GM19043 (cell line): ENCODE results near the gene WDR18.

Source experiments
- ATAC-seq: cut with Tn5 transposase; IDR thresholded peaks from one replicate; pipeline ENCODE4 v1.9.1; 2021; ENCODE audit warnings: low read depth; ENCODE audit not compliant: unreplicated experiment

WDR18 gene

GRCh38 chr19:964116-964520 is 20.0 kb upstream of the WDR18 start:
- ATAC-seq, result no peak

GRCh38 chr19:964761-965694 is 19.1 kb upstream of the WDR18 start:
- no peak for ATAC-seq

DNA sequence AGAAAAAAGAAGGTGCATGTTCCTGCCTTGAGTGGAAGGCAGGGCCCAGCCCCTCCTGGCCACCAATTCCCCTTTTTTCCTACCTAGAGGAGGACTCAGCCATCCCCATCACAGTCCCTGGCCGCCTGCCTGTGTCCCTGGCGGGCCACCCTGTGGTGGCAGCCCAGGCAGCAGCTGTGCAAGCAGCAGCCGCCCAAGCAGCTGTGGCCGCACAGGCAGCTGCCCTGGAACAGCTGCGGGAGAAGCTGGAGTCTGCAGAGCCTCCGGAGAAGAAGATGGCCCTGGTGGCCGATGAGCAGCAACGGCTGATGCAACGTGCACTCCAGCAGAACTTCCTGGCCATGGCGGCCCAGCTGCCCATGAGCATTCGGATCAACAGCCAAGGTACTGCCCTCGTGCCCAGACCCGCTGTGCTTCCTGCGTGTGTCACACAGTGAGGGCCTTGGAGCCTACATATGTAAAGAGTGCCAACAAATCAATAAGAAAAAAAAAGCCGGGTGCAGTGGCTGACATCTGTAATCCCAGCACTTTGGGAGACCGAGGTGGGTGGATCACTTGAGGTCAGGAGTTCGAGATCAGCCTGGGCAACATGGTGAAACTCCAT is 17.6 kb upstream of the WDR18 start:
- ATAC-seq, result no peak

DNA sequence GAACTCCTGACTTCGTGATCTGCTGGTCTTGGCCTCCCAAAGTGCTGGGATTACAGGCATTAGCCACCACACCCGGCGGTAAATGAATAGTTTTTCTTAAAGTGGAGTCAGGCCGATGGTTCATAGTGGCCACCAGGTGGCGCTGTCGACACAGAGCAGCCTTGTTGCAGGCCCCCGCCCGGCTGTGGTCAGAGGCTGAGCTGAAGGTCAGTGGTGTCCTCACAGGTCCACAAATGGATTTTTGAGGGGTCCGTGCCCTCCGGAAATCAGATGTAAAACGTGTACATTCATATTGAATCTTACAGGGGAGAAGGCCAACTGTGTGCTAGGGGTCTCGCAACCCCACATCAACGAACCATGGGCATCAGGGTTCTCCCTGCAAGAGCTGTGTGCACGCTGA is 13.4 kb upstream of the WDR18 start:
- ATAC-seq, result no peak

DNA sequence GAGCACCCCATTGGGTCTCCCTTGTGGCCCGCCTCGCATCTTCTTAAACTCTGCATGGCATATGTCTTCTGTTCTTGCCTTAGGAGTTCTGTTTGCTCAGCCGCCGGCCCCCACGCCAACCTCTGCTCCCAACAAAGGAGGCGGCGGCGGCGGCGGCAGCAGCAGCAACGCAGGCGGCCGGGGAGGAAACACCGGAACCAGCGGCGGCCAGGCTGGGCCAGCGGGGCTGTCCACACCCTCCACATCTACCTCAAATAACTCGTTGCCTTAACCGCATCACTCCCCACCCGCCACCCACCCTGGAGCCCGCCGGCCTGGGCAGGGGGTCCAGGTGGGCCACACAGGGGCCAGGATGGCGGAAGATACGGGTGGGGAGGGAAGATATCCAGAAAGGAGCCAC is 12.3 kb upstream of the WDR18 start:
- ATAC-seq, result no peak

- ATAC-seq, result no peak
These were observed 11.9 kb upstream of the WDR18 start for GRCh38 chr19:972281-972680.

- no peak for ATAC-seq
These were observed 10.2 kb upstream of the WDR18 start for GRCh38 chr19:973726-974563.

DNA sequence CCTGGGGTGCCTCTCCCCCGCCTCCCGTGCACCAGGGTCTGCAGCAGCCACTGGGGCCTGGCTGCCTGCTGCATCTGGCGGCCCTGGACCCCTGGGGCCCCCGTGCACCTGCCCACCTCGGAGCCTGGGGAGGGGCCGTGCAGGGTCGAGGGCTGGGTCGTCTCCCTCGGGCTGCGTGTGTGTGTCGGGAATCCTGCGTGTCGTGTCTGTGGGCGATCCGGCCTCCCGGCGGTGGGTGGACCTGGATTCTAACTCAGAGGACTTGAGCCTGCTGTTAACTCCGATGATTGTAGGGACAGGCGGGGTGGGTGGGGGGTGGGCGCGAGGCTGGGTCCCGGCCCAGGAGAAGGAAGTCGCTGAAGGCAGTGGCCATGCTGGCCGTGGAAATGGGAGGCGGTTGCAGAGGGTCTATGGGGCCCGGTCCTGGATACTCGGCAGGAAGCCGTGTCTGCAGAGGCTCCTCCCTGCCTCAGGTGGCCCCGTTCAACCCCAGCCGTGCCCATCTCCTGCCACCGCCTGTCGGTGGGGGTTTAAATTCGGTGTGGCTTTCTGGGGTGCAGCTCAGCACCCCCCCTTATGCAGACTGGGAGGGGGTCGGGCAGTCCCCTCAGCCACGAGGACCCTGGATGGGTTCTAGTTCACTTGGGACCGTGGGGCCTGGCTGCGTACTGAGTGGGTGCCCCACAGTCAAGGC is 9.4 kb upstream of the WDR18 start:
- no peak for ATAC-seq

GRCh38 chr19:976476-976875 is 7.7 kb upstream of the WDR18 start:
- no peak for ATAC-seq

DNA sequence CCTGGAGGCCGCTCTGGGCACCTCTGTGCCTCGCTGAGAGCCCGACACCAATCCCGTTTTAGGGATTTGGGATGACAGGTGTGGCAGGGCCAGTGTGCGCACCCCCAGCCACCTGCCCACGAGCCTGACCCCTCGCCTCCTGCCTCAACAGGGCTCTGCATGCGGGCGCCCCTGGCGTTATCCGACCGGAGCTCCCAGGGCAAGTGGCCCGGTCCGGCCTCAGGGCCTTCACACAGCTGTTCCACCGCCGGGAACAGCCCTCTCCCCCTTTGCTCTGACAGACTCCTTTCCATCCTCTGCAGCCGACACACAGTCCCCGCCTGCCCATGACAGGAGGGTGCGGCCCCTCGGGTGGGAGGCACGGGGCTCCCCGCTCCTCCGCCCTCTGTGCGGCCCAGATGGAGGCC is 7.1 kb upstream of the WDR18 start:
- no peak for ATAC-seq

GRCh38 chr19:979318-979741 is 4.8 kb upstream of the WDR18 start:
- no peak for ATAC-seq

DNA sequence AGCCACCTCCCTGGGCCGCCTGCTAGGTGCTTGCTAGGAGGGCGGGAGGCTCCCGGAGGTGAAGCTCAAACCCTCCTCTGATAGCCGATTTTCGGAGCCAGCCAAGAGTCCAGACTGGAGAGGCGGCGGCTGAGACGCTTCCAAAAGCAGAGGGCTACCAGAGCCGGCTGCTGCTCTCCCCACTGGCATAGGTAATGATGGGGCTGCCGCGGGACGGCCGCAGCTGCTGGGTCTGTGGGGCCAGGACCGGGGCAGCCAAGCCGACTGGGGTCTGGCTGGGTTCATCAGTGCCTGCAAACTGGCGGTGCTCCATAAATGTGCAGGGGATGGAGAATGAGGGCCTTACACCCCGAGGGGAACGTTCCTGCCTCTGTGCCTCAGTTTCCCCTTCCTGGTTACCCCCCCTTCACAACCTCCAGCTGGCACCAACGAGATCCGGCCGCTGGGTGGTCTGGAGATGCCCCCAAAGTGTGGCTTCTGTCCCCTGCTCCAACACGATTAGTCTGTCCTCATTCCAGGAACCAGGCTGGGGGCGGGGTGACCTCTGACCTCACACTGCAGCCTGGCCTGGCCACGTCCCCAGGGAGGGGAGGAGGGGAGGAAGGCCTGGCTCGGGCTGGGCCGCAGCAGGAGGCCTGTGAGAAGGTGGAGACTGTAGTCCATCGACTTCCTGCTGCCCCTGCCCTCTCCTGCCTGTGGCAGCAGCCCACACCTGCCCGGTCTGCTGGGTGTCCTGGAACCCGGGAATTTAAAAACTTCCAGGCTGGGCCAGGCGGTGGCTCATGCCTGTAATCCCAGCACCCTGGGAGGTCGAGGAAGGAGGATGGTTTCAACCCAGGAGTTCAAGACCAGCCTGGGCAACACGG is 3.8 kb upstream of the WDR18 start:
- ATAC-seq, result no peak

GRCh38 chr19:982567-983170 is 1.5 kb upstream of the WDR18 start:
- no peak for ATAC-seq

GRCh38 chr19:986083-986482 is 1.9 kb downstream of the WDR18 start:
- ATAC-seq, result no peak

DNA sequence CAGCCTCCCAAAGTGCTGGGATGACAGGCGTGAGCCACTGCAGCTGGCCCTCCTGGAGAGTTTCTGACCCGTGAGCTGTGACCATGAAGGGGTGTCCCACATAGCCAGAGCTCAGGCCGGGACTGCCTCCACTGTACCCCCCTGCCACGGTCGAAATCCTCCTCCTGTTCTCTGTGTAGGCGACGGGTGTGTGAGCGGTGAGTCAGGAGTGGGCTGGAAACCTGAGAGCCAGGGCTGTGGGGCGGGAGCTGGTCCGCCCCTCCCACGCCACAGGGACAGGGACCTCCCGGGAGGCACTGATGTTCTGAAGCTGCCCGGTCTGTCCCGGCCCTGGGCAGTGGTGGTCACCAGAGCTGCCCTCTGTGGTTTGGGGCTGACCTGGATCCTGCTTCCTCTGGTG is 3.9 kb downstream of the WDR18 start:
- no peak for ATAC-seq

- no peak for ATAC-seq
These were observed 4.4 kb downstream of the WDR18 start for GRCh38 chr19:988510-988909.

DNA sequence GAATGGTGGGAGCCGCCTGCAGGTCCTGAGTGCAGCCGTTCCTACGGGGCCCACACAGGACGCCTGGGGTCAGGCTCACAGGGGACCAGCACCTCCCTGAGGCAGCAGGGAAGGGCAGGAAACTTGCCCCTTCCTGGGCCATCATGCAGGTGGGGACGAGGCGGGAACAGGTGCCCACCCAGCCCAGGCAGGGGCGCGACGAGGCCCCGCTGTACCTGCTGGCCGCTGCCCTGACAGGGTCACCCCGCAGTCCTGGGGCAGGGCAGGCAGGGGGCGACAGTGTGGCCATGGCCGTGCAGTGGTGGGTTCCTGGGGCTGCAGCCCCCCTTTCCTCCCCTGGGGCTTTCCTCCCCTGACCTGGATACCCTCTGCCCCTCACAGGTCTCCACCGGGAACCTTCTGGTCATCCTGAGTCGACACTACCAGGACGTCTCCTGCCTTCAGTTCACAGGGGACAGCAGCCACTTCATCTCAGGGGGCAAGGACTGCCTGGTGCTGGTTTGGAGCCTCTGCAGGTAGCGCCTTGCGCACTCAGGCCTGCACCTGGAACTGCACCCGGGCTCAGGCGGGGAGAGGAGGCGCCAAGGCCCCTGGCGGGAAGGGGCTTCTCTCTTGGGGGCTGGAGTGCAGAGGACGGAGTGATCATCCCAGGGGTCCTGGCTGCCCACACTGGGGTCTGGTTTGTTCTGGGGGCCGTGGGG is 5.4 kb downstream of the WDR18 start:
- ATAC-seq, result no peak

GRCh38 chr19:990119-990571 is 6.0 kb downstream of the WDR18 start:
- no peak for ATAC-seq

- ATAC-seq, result no peak
These were observed 6.6 kb downstream of the WDR18 start for GRCh38 chr19:990746-991145.
